RWPE1 (cell line): ENCODE data around the gene SNAP91.

Source experiments
- CTCF ChIA-PET: fragments of 350-600 bp; sonication (Branson Sonifier 250); formaldehyde crosslinking; extraction: SDS; loops from one replicate; lab custom pipeline; 2021; lab: Yijun Ruan, JAX
- POLR2A ChIA-PET: fragments of 400-600 bp; formaldehyde crosslinking; extraction: SDS; loops from one replicate; lab custom pipeline; 2020; ENCODE audit warnings: antibody characterized with exemption; ENCODE audit not compliant: low non-redundant PET; lab: Yijun Ruan, JAX
- DNase-seq: peaks from one replicate; pipeline ENCODE4 v3.0.0; 2012; ENCODE audit warnings: low spot score
- H3K27ac ChIP-seq: fragments of 450-650 bp; 2 replicates; pipeline ENCODE4 v1.5.1; 2017
- TF ChIP-seq, protein P1 (sequence below): fragments of 450-650 bp; conservative IDR thresholded peaks from 2 replicates; pipeline ENCODE4 v1.5.1; 2017; ENCODE audit warnings: low read depth, mild to moderate bottlenecking

Gene SNAP91

DNA sequence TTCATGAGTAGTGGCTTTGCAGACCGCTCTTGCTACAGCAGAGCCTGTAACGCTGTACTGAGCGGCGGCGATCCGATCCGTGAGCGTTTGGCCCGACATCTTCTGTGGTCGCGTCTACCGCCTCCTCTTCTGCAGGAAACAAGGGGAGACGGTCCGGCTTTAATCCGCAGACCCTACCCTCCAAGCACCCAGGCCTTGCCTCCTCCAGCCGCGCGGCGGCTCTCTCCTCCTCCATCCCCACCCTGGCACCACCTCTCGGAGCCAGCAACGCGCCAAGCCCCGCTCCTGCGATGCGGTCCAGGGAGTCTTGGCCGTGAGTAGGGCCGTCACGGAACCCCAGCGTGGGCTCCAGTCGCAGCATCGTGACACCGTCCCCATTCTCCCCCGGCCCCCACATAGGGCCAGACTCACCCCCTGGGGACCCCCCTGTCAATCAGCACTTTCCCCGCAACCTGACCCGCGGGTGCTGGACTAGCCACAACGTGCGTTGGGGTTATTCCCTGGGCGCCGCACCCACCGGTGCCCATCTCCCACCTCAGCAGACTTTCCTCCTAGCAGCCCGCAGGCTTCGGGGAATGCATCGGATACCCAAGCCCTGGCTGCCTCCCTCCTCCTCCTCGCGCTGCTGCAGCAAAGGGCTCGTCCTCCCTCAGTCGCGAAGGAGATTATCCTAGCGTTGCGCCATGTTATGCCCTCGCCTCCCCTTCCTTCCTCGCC is 914 bp downstream of the SNAP91 start:
- ChIA-PET CTCF (interaction anchor here (0.6 kb wide), 1 partner anchor 79 kb away, joined by 3 read pairs; no protein-coding TSS in a partner anchor), POLR2A (no interaction called here)
- no peak for DNase-seq
- TF ChIP-seq, protein P1, sequence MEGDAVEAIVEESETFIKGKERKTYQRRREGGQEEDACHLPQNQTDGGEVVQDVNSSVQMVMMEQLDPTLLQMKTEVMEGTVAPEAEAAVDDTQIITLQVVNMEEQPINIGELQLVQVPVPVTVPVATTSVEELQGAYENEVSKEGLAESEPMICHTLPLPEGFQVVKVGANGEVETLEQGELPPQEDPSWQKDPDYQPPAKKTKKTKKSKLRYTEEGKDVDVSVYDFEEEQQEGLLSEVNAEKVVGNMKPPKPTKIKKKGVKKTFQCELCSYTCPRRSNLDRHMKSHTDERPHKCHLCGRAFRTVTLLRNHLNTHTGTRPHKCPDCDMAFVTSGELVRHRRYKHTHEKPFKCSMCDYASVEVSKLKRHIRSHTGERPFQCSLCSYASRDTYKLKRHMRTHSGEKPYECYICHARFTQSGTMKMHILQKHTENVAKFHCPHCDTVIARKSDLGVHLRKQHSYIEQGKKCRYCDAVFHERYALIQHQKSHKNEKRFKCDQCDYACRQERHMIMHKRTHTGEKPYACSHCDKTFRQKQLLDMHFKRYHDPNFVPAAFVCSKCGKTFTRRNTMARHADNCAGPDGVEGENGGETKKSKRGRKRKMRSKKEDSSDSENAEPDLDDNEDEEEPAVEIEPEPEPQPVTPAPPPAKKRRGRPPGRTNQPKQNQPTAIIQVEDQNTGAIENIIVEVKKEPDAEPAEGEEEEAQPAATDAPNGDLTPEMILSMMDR: no peak
- no peak overlapping the region for H3K27ac ChIP-seq

DNA sequence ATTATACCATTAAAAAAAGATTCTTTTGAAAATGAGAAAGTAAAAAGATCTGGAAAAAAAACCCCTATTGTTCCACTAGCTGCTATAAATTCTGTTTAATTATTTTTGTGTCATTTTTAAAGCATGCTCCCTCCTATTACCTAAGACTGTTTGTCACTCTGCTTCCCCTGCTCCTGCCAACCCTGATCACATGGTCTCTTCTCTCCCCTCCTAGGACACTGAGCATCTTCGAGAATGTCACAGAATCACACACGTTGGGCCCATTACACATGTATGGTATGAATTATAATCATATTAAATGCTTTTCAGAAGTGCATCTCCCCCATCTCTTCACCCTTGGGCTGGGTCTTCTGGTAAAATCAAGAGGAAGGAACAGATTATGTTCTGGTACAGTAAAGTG is 6.2 kb downstream of the SNAP91 start:
- ChIA-PET POLR2A (no interaction called here), CTCF (interaction anchor here (0.5 to 0.6 kb wide), 2 partner anchors 12 to 14 kb away, joined by 3 read pairs; no protein-coding TSS in a partner anchor)
- H3K27ac ChIP-seq: no peak overlapping the region
- TF ChIP-seq, protein P1: no peak
- no peak for DNase-seq

DNA sequence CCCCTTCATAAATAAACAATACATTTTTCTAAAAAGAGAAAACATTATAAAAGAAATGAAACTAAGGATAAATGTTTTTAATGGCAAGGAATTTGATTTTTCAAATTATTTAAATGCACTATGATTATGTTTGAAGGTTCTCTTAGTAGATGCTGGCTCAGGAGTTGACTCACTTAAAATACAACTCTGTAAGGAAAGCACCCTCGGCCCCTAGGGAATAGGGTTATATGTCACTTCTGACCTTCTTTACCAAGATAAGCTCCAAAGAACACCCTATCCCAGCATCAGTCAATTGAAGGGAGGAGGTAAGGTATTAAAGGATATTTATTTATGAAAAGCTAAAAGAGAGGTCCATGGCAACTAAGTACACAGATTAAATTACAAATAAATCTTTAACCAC is 6.8 kb downstream of the SNAP91 start:
- TF ChIP-seq, protein P1: no peak
- no peak for DNase-seq
- H3K27ac ChIP-seq: no peak overlapping the region
- CTCF ChIA-PET: interaction anchor here (0.5 to 0.6 kb wide), 2 partner anchors 12 to 14 kb away, joined by 3 read pairs; no protein-coding TSS in a partner anchor
- POLR2A ChIA-PET: no interaction called here

DNA sequence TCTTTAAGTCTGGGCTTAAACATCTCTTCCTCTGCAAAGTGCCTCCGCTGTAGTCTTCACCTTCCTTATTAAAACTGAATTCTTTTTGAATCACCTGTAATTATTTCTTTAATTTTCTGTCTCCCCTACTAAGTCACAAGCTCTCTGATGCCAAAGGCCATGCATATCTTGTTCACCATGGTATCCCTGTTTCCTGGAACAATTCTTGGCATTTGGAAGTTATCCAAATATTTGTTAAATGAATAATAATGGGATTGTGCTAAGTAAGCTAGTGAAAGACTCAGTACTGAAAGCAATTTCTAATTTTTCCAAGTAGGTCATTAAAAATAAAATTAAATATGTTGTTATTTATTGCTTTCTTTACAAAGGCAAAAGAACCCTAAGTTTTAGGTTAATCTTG is 12.2 kb downstream of the SNAP91 start:
- DNase-seq: peak; percentile 33
- no peak overlapping the region for H3K27ac ChIP-seq
- TF ChIP-seq, protein P1: no peak
- CTCF ChIA-PET: no interaction called here
- POLR2A ChIA-PET: interaction anchor here (0.6 kb wide), 1 partner anchor 1143 kb away, joined by 4 read pairs; no protein-coding TSS in a partner anchor

DNA sequence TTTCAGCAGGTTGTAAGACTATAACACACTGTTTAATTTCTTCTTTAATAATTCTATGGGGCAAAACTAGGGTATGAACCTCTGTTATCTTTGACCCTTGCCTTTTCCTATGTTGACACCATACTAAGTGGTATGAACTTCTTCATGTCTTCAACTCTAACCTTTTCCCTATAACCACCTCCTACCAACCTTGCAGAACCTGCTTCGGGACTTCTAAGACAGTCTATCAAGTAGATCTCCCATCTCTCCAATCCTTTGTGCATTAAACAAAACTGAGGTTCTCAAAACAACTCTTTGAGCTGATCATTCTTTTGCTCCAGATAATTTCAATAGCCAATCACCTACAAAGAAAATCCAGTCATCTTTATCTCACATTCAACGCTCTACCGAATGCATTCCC is 23.4 kb downstream of the SNAP91 start:
- TF ChIP-seq, protein P1: no peak
- no peak for DNase-seq
- POLR2A ChIA-PET: no interaction called here
- H3K27ac ChIP-seq: no peak overlapping the region
- CTCF ChIA-PET: no interaction called here

DNA sequence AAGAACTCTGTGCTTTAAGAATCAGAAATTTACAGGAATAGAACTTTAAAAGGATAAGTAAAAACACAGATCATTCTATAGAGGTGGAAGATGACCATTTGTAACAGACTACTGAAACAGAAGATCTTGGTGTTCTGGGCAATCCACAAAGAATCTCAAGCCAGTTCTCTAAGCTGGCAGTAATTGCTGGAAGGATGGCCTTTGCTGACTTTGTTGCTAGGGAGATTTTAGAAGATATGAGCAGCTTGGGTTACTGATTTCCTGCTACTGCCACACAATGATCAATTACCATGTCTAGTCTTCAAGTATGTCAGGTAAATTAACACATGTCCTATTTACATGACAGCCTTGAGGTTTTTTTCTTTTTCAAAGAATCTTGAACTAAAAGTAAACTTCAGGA is 31.1 kb downstream of the SNAP91 start:
- no peak overlapping the region for H3K27ac ChIP-seq
- POLR2A ChIA-PET: no interaction called here
- no peak for DNase-seq
- CTCF ChIA-PET: no interaction called here
- TF ChIP-seq, protein P1: no peak
